Measurements from ENCODE around the gene TMEM255A. TPM values are rescaled to one million over a fixed set of nuclear protein-coding genes. Genes with fewer than 3 reads are reported as not detected.

Gene TMEM255A
- total RNA-seq, result 0.13 and 0.54 TPM in 2 replicates

DNA sequence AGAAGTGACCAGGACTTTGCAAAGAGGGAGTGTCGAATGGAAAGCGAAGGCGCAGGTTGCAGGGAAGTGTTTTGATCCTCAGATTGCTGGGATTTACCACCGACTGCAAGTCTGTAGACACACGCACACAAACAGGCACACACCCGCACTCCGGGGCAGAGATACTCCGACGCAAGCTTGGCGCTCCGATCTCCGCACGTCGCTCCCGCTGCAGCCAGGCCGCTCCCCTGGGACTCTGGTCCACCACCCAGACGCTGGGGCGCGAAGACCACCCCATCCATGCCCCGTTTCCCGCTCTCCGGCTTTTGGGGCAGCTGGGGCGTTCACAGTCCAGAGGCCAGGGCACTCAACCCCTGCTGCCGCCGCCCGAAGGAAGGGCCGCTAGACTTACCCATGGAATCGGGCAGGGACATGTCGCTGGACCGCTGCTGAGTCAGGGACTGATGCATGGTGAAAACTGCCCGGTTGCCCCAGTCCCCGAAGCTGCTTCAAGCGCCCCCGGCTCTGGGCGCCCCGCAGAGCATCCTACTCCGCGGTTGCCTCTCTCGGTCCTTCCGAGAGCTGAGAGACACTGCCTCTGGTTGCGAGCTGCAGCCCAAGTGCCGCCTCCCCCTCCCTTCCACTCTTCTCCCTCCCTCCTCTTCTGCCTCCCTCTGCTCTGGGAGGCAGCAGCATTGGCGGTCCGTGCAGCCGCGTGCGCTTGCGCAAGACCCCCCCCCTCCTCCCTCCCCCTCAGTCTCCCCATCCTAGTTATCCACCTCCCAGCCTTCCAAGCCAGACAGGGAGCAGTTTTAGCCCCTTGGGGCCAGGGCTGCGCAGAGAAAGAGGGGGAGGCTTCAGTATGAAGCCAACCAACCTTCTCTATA is at the start of gene TMEM255A:
Gene TMEM255A (minus strand): TSS at position 601 of the 866 bp plus-strand sequence. CDS start 152 bp downstream, at position 449.

DNA sequence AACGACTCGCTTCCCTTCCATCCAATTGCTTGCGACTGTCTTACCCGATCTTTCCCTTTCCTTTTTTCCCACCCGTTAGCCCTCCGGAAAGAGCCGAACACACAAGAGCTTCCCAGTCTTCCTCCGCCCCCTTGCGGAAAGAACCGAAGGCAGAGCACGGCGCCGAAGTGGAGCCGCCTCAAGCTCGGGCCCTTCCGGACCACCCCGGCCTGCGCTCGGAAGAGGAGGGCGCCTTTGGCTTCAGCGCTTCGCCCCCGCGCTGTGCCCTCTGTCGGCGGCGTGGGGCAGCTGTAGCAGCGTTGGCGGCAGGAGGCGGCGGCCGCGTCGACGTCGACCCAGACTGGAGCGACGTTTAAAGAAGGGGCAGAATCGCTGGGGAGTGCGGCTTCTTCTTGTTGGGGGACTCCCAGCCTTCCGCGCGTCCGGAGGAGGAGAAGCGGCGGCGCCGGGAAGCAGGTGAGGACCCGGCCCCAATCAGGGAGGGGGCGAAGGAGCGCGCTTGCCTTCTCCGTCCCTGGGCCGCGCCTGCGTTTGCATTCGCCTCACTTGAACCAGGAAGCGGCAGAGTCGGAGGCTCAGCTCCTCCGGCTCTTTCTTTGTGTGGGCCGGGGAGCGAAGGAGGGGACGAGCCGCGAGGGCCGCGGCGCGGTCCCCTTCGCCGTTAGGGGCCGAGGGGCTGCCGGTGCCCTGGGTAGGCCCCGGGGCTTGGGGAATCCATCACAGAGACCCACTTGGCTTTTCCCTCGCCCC is 60.6 kb downstream of the TMEM255A start, which contains the start of gene ZBTB33:
Gene ZBTB33 (plus strand): TSS at position 291 of the 750 bp plus-strand sequence. CDS start 2,604 bp downstream, outside the sequence.

Other genes starting within 250 kb of the TMEM255A start
- not detected in 2 replicates for gene RHOXF2B, start 233.8 kb downstream of the TMEM255A start, total RNA-seq
- not detected in 2 replicates for gene RHOXF1, start 195.5 kb downstream of the TMEM255A start, total RNA-seq
- not detected in 2 replicates for gene RHOXF2, start 152.8 kb downstream of the TMEM255A start, total RNA-seq
- gene ZBTB33, start 60.6 kb downstream of the TMEM255A start, total RNA-seq, result 18.4 and 21.9 TPM in 2 replicates
- gene ATP1B4, start 50.6 kb upstream of the TMEM255A start, total RNA-seq, result not detected in 2 replicates
- gene LAMP2, start 157.8 kb upstream of the TMEM255A start, total RNA-seq, result 297 and 301 TPM in 2 replicates
- 175 and 197 TPM in 2 replicates for gene CUL4B, start 249.5 kb upstream of the TMEM255A start, total RNA-seq

All from articular chondrocyte of knee joint (primary cell).